Endothelial cell of umbilical vein (primary cell): ENCODE measurements around the gene LHX1. TPM values are rescaled to one million over a fixed set of nuclear protein-coding genes. Genes with fewer than 3 reads are reported as not detected.

ENCODE experiments used
- BruUV-seq: library from RNA; stranded (reverse); fragments of 400-500 nt; replicated peaks from 2 replicates; lab custom pipeline; 2021; lab: Mats Ljungman, UMichigan
- CTCF ChIA-PET: fragments of 300-600, 350-600 bp; sonication (Branson Sonifier 250); formaldehyde crosslinking; loops from one replicate; lab custom pipeline; 2021; ENCODE audit warnings: antibody characterized with exemption, inconsistent platforms; lab: Charles Lee
- POLR2A ChIA-PET: fragments of 300-600, 350-600 bp; sonication (Branson Sonifier 250); formaldehyde crosslinking; loops from one replicate; lab custom pipeline; 2021; ENCODE audit warnings: antibody characterized with exemption, inconsistent platforms; lab: Charles Lee
- DNase-seq: peaks from one replicate; pipeline ENCODE4 v3.0.0-alpha.2; 2011; ENCODE audit warnings: low read depth, low spot score
- FAIRE-seq: peaks from 2 replicates; lab custom pipeline; 2011; peaks lifted over from hg19 to GRCh38; lab: Jason Lieb, UNC
- H2AFZ ChIP-seq: 2 replicates; pipeline ENCODE4 v1.6.0; 2012; ENCODE audit warnings: low read depth, low read length, control low read depth, inconsistent platforms
- H3K27ac ChIP-seq: 2 replicates; pipeline ENCODE4 v1.5.1; 2011; ENCODE audit warnings: low read depth, mild to moderate bottlenecking, control low read depth, low read length, moderate library complexity; ENCODE audit not compliant: insufficient read depth
- H3K27me3 ChIP-seq, 2 experiments: 2 replicates each; pipeline versions ENCODE4 v1.6.0 to v1.6.1; 2011; ENCODE audit warnings: low read length in 2 of 2, mixed read lengths in 1 of 2; ENCODE audit not compliant: control insufficient read depth in 2 of 2, insufficient read depth in 2 of 2
- H3K36me3 ChIP-seq, 2 experiments: 2 replicates in 1 of 2; 3 replicates in 1 of 2; pipeline ENCODE4 v1.5.1; 2011; ENCODE audit warnings: low read length in 2 of 2, mild to moderate bottlenecking in 1 of 2, moderate library complexity in 1 of 2; ENCODE audit not compliant: control insufficient read depth in 2 of 2, insufficient read depth in 2 of 2; ENCODE audit errors: extremely low read depth in 1 of 2
- H3K4me1 ChIP-seq: 3 replicates; pipeline ENCODE4 v1.5.1; 2011; ENCODE audit warnings: mild to moderate bottlenecking, low read length; ENCODE audit not compliant: control insufficient read depth, insufficient read depth; ENCODE audit errors: extremely low read depth
- H3K4me2 ChIP-seq: 2 replicates; pipeline ENCODE4 v1.6.1; 2011; ENCODE audit warnings: low read length, control low read depth, mixed read lengths; ENCODE audit not compliant: insufficient read depth
- H3K4me3 ChIP-seq, 3 experiments: fragments of 200-600 bp in 1 of 3; sonication (generic), shearing (Covaris generic) in 1 of 3; replicated peaks in 1 of 3; 2 replicates each; pipeline ENCODE4 v1.5.1; 2011 to 2016; ENCODE audit warnings: control low read depth in 3 of 3, low read length in 3 of 3, mild to moderate bottlenecking in 2 of 3, inconsistent platforms in 1 of 3, low read depth in 1 of 3, moderate library complexity in 1 of 3; ENCODE audit not compliant: insufficient read depth in 1 of 3
- H3K79me2 ChIP-seq: 2 replicates; pipeline ENCODE4 v1.6.0; 2012; ENCODE audit warnings: low read length, inconsistent platforms; ENCODE audit not compliant: control insufficient read depth, insufficient read depth
- H3K9ac ChIP-seq: replicated peaks from 2 replicates; pipeline ENCODE3; 2011; ENCODE audit warnings: low read length, control low read depth; ENCODE audit not compliant: insufficient read depth; ENCODE audit errors: extremely low read depth
- H3K9me1 ChIP-seq: replicated peaks from 3 replicates; pipeline ENCODE4 v1.6.0; 2011; ENCODE audit warnings: mild to moderate bottlenecking, low read length; ENCODE audit not compliant: control insufficient read depth, insufficient read depth; ENCODE audit errors: extremely low read depth
- H3K9me3 ChIP-seq: replicated peaks from 2 replicates; pipeline ENCODE4 v1.5.1; 2012; ENCODE audit warnings: low read length, inconsistent platforms; ENCODE audit not compliant: control insufficient read depth, insufficient read depth
- H4K20me1 ChIP-seq: replicated peaks from 2 replicates; pipeline ENCODE3; 2011; ENCODE audit warnings: mild to moderate bottlenecking, low read length; ENCODE audit not compliant: control insufficient read depth, insufficient read depth; ENCODE audit errors: extremely low read depth
- CTCF ChIP-seq, 2 donors: IDR thresholded peaks; 1 replicate in 1 of 2; 2 replicates in 1 of 2; pipeline ENCODE4 v1.5.1; 2011; ENCODE audit warnings: low read length in 2 of 2, mild to moderate bottlenecking in 2 of 2, moderate library complexity in 2 of 2, control low read depth in 1 of 2, inconsistent platforms in 1 of 2, low read depth in 1 of 2; ENCODE audit not compliant: insufficient read depth in 1 of 2; ENCODE audit errors: extremely low read depth in 1 of 2
- EZH2 ChIP-seq: IDR thresholded peaks from 2 replicates; pipeline ENCODE4 v1.6.1; 2012; ENCODE audit warnings: borderline replicate concordance, low read depth, mild to moderate bottlenecking, moderate library complexity, low read length, inconsistent platforms; ENCODE audit not compliant: severe bottlenecking
- FOS ChIP-seq: IDR thresholded peaks from 2 replicates; pipeline ENCODE4 v1.6.1; 2011; ENCODE audit warnings: mild to moderate bottlenecking, low read length, moderate library complexity, borderline replicate concordance; ENCODE audit not compliant: insufficient read depth
- GATA2 ChIP-seq: IDR thresholded peaks from 2 replicates; pipeline ENCODE4 v1.7.0; 2011; ENCODE audit warnings: low read depth, mild to moderate bottlenecking, moderate library complexity, mixed read lengths, low read length; ENCODE audit not compliant: insufficient read length, insufficient read depth
- JUN ChIP-seq: IDR thresholded peaks from 2 replicates; pipeline ENCODE4 v1.6.1; 2011; ENCODE audit warnings: borderline replicate concordance, low read depth; ENCODE audit not compliant: insufficient read length, insufficient read depth
- MAX ChIP-seq: IDR thresholded peaks from 2 replicates; pipeline ENCODE4 v1.6.1; 2011; ENCODE audit not compliant: insufficient read depth, insufficient read length
- MYC ChIP-seq: IDR thresholded peaks from one replicate; pipeline ENCODE4 v1.6.1; 2011; ENCODE audit warnings: mild to moderate bottlenecking, low read depth, low read length
- POLR2A ChIP-seq: IDR thresholded peaks from 2 replicates; pipeline ENCODE4 v1.6.1; 2012; ENCODE audit warnings: low read depth, mild to moderate bottlenecking, control low read depth, low read length
- POLR2AphosphoS5 ChIP-seq: IDR thresholded peaks from 2 replicates; pipeline ENCODE4 v1.6.1; 2012; ENCODE audit warnings: low read depth, mild to moderate bottlenecking, control low read depth, low read length, moderate library complexity; ENCODE audit not compliant: insufficient read depth
- dilution Hi-C: fragments of 300-500 bp; cut with MboI; formaldehyde crosslinking; loops from one replicate; pipeline ENCODE4 v1.15.0; 2019; ENCODE audit warnings: low sequenced_read_pairs; ENCODE audit not compliant: extremely low pct_ligation_motif_present
- intact Hi-C: fragments of 100-400 bp; cut with micrococcal nuclease; formaldehyde crosslinking; loops from one replicate; pipeline ENCODE4 v1.10.0; 2022
- polyA plus RNA-seq, 4 experiments: library from polyadenylated mRNA; depleted of rRNA in 3 of 4; stranded (reverse) in 3 of 4; unstranded in 1 of 4; fragments of >200 nt; gene quantifications; 2 replicates each; pipeline versions ENCODE4 v1.2.1 to v1.2.3, GENCODE V29; 2011 to 2012; ENCODE audit warnings: missing spikeins in 1 of 4
- total RNA-seq: library from RNA; stranded (reverse); gene quantifications from 2 replicates; pipeline ENCODE4 v1.2.3, GENCODE V29; 2021

LHX1 gene
- total and polyA plus RNA-seq, 2 donors (not counting 3 experiments of a cell fraction or from before 2014, with no cell fraction given): not detected

GRCh38 chr17:36935671-36936454 lies 1.4 kb upstream of the LHX1 start:
- Histone ChIP-seq H3K9me3 (no peaks in the 10 kb centered on the region), H3K4me3 (no peak overlapping the region), H2AFZ (no peak overlapping the region), H3K79me2 (no peaks in the 10 kb centered on the region), H3K9me1 (no peaks in the 10 kb centered on the region), H3K4me1 (peaks cover 5% of the 10 kb centered on the region), H4K20me1 (no peaks in the 10 kb centered on the region), H3K9ac (no peak overlapping the region), H3K4me2 (no peak overlapping the region), H3K27ac (no peak overlapping the region), H3K27me3 (peaks cover 93 to 99% of the 10 kb centered on the region in 2 experiments), H3K36me3 (no peaks in the 10 kb centered on the region)
- FAIRE-seq: no peak
- no peak for TF ChIP-seq MYC
- TF ChIP-seq FOS: no peak
- TF ChIP-seq EZH2: no peak
- TF ChIP-seq MAX: no peak
- no peak for TF ChIP-seq POLR2A
- TF ChIP-seq JUN: no peak
- TF ChIP-seq CTCF (IDR thresholded peaks at IDR 0.05; ENCODE audit: extremely low read depth in 1 of 2, insufficient read depth in 1 of 2, low read depth in 1 of 2, low read length in 2 of 2): no peak
- no peak for TF ChIP-seq POLR2AphosphoS5
- TF ChIP-seq GATA2: no peak
- ChIA-PET POLR2A (no interaction called here), CTCF (no interaction called here)
- DNase-seq: no peak
- intact Hi-C loops: no loop called here
- no TSS peak for BruUV-seq
- dilution Hi-C loops: no loop called here
